GM12873 (cell line): ENCODE results near the gene TXNRD1.

Experiments
- TF ChIP-seq, protein P1 (sequence below): IDR thresholded peaks from 2 replicates; pipeline ENCODE4 v1.5.1; 2012; ENCODE audit warnings: low read depth, mild to moderate bottlenecking, moderate library complexity, low read length, control low read depth; ENCODE audit not compliant: insufficient read depth; ENCODE audit errors: missing control alignments

The TXNRD1 gene

DNA sequence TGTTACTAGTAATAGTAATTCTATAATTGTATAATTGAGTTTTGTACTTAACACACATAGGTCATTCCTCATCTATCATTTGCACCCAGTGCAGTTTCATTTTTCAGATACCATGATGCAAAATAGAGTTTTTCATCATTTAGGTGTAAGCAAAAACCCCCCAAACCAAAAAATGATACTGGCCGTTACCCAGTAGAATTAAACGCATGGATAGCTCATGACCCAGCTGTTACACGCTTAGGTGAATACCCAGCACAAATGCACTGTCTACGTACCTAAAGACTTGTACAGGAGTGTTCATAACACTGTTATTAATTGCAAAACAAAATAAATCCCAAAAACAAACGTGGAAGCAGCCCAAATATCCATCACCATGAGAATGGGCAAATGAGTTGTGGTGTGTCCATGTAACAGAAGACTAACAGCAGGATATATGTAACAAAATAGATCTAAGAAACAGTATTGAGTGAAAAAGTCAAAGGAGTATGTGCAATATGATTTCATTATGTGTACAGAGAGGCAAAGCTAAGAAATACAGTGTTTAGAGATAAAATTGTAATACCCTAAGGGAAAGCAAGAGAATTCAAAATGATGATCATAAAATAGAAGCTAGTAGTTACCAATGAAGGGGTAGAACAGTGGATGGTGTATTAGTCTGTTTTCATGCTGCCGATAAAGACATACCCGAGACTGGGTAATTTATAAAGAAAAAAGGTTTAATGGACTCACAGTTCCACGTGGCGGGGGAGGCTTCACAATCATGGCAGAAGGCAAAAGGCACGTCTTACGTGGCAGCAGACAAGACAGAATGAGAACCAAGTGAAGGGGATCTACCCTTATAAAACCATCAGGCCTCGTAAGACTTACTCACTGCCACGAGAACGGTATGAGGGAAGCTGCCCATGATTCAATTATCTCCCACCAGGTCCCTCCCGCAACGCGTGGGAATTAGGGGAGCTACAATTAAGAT, 137.7 kb downstream of the TXNRD1 start:
- TF ChIP-seq, protein P1, sequence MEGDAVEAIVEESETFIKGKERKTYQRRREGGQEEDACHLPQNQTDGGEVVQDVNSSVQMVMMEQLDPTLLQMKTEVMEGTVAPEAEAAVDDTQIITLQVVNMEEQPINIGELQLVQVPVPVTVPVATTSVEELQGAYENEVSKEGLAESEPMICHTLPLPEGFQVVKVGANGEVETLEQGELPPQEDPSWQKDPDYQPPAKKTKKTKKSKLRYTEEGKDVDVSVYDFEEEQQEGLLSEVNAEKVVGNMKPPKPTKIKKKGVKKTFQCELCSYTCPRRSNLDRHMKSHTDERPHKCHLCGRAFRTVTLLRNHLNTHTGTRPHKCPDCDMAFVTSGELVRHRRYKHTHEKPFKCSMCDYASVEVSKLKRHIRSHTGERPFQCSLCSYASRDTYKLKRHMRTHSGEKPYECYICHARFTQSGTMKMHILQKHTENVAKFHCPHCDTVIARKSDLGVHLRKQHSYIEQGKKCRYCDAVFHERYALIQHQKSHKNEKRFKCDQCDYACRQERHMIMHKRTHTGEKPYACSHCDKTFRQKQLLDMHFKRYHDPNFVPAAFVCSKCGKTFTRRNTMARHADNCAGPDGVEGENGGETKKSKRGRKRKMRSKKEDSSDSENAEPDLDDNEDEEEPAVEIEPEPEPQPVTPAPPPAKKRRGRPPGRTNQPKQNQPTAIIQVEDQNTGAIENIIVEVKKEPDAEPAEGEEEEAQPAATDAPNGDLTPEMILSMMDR = no peak

DNA sequence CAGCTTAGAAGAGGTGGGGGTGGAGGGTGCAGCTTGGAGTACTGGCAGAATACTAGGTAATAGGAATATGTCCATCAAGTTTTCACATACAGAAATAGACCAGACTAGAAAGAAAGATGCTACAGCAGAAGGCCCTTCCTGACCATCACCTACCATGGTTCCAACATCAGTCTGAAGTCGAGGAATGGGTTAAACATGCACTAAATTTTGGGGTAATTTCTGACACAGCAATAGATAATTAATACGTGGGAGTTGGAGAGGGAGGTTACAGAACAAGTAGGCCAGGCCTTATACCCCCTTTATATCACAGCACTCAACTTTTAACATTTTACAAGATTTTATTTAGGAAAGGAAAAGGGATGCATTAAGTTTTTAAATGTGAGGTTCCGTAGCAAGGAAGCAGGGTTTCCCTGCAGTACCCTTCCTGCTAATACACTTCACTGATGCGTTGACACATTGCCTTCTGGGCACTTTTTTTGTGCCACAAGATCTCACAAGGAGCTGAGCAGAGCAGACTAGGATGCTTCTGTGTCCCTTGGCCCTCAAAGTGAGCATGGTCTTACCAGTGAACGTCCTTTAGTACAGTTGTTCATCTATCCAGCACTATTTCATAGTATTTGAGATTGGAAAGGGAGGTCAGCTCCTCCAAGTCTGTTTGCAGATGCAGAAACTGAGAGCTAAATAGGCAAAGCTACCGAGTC, 138.7 kb downstream of the TXNRD1 start:
- TF ChIP-seq, protein P1 = no peak

DNA sequence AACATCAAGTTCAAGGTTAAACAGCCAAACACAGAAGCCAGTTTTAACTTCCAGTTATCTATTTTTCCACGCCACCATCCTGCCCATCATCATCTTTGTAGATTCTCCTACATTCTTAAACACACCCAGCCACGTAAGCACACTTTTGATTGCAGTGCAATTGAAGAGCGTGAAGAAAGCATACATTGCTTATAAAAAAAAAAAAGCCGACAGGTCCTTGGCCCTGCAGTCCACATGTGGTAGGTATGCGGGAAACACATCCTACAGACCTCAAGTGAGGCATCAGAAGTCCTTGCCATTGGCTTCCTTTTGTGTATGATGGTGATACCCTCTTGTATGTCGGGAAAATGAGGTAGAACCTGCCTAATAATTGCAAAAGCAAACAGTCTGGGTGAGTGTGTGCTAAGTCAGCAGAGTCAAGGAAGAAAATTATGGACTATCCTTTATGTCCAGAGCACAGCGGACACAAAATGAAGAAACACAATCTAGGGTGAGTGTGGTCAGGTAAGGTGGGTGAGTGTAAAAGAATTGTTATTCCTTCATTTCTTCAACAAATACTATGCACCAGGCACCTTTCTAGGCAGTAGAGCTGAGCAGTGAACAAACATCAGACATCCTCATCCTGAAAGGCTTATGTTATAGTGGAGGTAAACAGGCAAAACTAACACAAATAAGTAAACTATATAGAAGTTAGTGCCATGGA, 139.4 kb downstream of the TXNRD1 start:
- TF ChIP-seq, protein P1 = no peak

DNA sequence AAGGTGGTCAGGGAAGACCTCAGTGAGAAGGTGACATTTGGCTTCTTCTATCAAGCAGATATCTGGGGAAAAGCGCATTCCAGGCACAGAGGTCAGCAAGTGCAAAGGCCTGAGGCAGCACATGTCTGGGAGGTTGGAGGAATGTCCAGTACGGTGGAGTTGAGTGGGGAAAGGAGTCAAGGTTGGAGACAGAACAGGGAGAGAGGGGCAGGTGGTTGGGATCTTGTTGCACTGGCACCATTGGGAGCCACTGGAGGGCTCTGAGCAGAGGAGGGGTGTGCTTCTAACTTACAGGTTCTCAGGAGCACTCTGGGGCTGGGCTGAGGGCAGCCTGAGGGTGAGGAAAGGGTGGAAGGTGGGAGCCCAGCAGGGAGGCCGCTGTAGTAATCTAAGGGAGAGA, 140.1 kb downstream of the TXNRD1 start:
- TF ChIP-seq, protein P1 = no peak

DNA sequence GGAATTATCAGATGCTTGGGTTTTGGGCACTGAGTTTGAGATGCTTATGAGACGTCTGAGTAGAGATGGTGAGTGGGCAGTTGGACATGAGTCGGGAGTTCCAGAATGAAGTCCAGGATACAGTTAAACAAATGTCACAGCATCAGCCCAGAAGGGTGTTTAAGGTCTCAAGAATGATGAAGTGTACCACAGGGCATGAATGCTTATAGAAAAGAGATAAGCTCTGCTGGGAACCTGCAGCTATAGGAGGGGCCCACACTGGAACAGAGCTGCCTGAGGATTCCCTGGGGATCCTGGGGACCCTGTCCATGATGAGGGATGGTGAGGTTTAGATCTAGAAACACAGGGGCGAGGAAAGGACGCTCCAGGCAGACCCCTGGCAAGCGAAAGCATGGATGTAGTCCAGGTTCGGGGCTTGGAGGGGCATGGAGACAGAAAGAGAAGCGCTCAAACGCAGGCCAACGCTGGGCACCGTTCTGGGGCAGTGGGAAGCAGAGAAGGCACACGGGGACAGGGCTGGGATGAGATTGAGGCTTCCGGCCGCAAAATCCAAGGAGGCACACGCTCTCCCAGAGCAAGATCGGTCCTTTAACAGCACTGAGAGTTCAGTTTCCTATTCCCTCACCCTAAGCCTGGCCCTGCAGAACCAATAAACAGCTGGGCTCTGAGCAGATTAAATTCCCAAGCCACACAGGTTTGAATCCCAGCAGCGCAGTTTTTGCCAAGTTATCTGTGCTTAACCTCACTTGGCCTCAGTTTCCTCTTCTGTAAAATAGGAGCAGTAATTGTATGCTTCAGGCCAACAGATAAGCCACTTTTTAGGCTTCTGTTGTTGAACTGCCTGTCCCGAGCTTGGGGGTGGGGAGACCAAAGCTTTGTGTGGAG, 140.9 kb downstream of the TXNRD1 start:
- TF ChIP-seq, protein P1 = no peak

DNA sequence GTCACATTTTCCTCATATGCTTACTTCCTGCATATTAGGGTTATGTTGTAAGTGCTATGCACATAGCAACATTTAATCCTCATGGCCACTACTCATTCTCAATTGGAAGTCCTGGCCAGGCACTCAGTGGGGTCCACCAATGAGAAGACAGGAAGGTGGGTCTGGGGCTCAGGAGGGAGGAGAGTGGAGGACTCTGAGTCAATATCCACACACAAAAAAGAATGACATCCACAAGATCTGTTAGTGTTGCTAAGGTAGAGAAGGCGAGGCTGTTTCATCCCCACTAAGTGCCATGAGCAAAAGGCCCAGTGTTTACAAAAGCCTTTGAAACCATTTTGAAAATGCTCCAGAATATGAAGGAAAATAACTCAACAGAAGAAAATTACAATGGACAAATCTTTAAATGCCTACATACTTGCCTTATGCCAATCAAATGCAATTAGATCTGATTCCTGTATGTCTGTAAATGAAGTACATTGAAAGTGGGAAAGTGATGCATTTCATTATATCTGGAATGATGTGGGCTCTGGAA, 141.9 kb downstream of the TXNRD1 start:
- TF ChIP-seq, protein P1 = no peak
